ENCODE data around the gene MOB1A.
"Not testable (repeated sequence)": the region's sequence is repeated elsewhere in the genome, so short reads cannot be mapped to it uniquely, and the experiment has no call there.

MOB1A gene

DNA sequence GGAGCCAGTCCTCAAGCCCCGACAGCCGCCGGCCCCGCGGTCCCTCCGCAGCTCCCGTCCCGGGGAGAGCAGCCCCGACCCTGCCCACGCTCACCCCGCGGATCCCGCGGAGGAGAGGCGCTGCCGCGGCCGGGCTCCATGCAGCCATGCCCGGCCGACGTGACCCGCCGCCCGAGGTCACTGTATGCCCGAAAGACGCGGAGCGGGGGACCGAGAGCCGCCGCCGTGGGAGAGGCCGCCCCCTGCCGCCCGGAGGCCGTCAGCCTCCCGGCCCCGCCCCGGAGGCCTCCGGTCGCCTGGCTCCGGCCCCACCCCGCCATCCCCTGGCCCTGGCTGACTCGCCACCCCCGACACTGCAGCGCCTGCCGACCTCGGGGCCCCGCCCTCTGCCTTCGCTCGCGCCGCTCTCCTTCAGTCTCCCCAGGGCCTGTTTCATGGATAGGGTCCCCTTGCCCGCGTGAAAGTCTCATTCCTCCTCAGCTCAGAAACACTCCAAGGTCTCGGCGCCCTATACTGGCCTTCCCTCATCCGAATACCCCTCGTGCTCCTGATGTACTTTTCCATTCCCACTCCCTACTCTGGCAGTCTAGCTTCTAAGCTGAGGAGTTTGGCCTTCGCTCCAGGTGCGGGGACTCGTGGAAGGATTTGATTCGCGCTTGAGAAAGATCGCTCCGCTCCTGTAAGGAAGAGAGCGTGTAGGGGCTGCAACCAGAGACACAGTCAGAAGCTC is 30.8 kb downstream of the MOB1A start, which contains the start of gene BOLA3:
TSS of gene BOLA3 (minus strand) at position 186 of the 730 bp plus-strand sequence. CDS start at position 148, 38 bp downstream.
- peak; percentile 43 for DNase-seq

DNA sequence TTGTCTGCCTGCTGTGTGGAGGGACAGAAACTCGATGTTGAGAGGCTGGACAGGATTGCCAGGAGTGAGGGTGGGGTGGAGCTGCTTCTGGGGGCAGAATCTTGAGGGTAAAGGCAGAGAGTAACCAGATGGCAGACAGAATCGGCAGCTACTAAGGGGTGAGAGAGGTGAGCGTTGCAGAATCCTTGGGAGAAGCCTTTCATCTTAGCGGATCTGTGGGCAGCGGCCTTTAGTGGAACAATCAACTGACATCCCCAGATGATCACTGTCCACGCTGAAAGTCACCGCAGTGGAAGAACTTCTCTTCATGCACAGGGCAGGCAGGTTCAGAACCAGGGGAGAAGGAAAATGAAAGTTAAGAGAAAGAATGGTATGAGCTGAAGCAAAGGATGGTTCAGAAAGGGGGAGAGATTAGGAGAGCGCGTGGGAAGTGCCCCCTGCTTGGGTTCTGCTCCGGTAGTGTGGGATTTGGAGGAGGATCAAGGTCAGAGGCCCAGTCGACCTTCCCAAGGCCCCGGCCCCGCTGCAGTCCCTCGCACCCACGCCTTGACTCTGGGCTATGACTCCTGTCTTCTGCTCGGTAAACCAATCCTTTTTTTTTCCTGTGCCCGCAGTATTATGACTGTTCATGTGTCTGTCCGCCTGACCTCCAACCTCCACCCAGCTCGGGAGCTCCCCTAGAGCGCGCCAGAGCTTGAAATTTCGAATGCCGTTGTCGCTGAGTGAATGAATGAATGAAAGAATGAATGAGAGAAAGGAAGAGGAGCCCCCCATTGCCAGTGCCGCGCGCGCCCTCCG is 31.6 kb downstream of the MOB1A start:
- no peak for DNase-seq

DNA sequence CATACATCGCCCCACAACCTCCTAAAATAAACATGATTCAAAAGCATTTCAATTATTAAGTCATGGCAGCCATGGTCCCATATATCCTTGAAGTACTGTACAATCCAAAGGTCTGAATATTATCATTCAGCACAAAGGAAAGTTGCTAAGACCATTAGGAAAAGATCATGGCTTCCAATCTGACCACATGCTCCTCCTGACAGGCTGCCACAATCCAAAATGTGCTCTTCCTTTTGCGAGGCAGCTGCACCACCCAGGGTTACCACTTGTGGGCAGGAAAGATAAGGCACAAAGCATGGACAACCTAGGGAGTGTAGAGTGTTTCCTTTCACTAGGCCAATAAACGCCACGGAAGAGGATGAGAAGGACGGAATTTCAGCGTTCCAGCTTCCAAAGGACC is 36.3 kb downstream of the MOB1A start:
- no peak for DNase-seq

GRCh38 chr2:74138600-74139323 is 39.9 kb downstream of the MOB1A start:
- no peak for DNase-seq

DNA sequence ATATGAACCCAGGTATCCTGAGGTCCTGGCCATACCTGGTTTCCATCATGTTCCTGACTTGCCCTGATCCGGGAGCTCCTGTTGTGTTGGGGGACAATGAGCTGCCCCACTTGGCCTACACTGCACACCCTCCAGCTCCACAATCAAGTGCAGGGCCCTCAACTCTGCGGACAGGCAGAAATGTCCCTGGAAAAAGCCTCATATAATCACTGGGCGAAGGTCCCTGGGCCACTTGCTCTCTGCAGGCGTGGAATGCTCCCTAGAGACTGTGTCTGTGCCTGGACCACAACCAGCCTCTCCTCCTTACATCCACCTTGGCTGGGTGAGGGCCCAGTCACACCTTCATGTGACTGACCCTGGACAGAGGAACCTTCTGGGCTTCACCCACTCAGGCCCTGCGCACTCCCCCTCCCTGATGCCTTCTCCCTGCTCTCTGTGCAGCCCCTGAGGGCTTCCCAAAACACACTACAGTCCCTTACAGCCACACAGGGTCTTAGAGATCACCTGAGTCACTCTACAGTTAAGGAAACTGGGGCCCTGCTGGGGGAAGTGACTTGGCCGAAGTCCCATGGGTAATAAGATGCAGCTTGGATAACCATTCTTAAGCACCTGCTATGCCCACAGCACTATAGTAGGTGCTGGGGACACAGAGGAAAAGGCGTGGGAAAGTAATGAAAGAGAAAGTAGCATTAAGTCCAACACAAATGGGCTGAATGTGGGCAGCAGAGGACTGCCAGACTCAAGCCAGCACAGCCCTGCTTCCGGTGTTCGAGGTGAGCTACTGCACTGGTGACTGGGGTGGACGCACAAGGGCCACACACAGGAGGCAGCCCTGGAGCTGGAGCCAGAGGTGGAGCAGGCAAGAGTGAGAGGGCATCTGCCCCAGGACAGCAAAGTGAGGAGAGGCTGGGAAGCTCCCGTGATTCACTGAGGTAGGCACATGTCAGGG is 40.8 kb downstream of the MOB1A start:
- no peak for DNase-seq

DNA sequence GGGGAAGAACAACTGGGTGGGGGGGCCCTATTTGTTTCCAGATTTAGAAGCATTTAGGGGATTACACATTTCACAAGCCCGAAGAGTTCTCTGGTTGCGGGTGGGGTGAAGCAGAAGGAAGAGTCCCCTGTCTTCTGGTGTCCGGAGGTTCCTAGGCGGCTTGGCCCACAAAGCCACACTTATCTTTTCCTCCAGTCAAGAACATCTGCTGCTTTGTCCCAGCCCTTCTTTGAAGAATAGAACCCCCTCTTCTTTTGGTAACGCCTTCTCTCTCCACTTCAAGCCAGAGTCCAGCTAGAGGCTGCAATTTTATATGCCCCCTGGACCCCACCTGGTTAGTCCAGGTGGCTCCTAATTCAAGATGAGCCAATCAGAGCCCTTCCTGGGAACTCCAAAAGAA is 46.8 kb downstream of the MOB1A start:
- no peak for DNase-seq

- DNase-seq: no peak
Observed at GRCh38 chr2:74130211-74130995, 48.3 kb downstream of the MOB1A start.

DNA sequence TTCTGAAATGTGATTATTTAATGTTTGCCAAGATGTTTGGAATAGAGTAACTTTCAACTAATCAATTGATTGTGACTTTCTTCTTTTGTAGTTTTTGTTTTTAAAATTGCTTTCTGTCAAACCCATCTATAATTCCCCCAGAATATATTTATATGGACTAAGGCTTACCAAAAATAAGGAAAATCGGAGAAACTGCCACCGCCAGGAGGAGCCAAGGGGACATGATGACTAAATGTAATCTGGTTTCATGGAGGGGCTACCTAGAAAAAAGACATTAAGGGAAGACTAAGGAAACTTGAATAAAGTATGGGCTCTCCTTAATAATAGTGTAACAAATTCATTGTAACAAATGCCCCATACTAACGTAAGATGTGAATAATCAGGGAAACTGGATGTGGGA is 50.5 kb downstream of the MOB1A start:
- DNase-seq: no peak

DNA sequence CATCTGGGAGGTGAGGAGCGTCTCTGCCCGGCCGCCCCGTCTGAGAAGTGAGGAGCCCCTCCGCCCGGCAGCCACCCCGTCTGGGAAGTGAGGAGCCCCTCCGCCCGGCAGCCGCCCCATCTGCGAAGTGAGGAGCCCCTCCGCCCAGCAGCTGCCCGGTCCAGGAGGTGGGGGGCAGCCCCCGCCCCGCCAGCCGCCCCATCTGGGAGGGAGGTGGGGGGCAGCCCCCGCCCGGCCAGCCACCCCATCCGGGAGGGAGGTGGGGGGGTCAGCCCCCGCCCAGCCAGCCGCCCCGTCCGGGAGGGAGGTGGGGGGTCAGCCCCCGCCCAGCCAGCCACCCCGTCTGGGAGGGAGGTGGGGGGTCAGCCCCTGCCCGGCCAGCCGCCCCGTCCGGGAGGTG is 54.7 kb downstream of the MOB1A start:
- DNase-seq: not testable (repeated sequence)

DNA sequence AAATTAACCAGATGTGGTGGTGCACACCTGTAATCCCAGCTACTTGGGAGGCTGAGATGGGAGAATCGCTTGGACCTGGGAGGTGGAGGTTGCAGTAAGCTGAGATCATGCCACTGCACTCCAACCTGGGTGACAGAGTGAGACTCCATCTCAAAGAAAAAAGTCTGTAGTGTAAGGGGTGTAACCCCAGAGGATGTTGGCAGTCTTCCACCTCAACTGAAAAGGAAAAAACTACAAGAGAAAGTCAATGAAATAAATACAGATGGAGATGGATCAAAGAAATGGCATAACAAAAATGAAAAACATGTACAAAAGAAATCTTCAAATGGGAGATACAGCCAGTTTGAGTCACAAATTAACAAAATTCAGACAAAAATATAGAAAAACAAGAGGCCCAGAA is 56.8 kb downstream of the MOB1A start:
- not testable (repeated sequence) for DNase-seq

- DNase-seq: peak; percentile 81
Observed at GRCh38 chr2:74119912-74120825, 58.5 kb downstream of the MOB1A start.

- DNase-seq: no peak
Observed at GRCh38 chr2:74119339-74119738, 59.3 kb downstream of the MOB1A start.

DNA sequence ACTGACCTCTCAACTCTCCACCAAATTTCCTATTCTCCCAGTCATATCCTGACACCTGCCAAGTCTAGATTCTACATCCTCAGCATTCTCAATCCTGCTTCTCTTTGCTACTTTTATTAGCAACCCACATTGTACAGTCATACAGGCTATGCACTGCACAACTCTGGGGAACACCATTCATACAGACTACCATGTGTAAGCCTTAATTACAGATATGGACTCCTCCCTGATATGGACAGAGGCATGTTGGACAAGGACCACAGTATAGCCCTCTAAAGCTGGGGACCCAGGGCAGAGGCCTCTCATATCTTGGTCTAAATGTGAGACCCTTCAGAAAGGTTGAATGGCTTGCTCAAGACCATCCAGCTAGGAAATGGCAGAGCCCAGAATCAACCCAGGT is 67.3 kb downstream of the MOB1A start:
- no peak for DNase-seq

DNA sequence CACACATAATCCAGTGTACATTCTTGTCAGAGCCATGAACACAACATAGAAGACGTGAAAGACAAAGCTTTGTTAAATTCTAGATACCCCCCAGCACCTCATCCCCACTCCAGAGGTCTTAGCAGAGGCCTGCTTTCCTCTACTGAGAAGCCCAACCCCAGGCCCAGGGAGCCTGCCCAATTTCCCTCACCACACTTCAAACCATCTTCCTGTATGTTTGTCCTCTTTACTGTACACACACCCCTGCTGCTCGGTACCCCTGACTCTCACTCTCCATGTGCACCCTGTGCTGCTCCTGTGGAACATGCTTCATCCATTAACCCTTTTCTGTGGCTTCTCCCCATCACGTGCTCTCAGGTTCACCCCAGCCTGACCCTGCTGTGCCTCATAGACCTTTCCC is 68.1 kb downstream of the MOB1A start:
- DNase-seq: no peak

- DNase-seq: no peak
Observed at GRCh38 chr2:74109551-74109950, 69.1 kb downstream of the MOB1A start.

DNA sequence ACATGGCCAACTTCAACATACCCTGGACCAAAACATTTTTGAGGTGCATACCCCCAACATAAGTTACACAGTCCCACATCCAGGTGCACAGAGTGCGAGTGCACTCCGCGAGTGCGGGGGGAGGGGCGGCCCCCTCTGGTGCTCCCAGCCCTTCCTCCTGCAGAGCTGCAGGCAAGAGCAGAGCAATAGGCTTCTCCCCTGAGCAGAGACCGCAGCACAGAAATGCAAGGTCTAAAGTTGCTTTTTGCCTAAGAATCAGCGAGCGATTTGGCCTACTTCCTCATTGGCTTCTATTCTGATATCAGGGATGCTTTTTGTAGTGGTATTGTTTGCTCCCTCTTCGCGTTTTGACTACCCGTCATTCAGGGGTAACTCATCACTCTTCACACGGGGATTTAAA is 71.6 kb downstream of the MOB1A start:
- DNase-seq: no peak

DNA sequence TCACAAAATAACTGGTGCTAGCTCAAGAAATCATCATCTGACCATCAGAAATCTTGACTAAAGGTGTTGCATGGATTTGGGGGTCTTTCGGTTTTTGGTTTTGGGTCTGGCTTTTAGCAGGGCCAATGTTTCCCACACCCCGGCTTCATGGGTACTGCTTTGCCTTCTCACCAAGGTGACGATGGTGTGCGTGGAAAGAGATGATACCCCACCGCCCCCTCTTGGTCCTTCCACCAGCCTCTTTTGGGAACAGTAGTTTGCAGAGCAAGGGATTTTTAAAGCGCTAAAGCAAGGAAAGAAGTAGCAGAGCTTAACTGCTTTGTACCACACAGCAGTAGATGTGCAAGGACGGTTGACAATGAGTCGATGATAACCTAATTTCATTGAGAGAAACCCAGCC is 73.3 kb downstream of the MOB1A start:
- no peak for DNase-seq

DNA sequence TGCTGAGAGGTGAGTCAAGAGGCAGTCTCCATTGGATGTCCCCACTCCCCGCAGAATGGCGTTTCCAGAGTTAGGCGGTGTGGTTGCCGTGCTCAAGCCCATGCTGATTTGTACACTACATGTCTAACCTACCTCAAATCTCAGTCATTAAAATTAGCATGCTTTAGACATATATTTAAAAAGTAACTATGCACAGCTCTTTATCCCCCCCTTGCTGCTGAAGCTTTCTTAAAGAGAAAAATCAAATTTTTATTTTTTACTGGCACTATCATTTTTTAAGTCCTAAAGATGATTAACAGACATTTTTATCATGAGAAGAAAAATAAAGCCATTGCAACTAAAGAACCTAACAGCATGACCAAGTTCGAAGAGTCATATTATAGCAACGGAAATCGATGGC is 73.8 kb downstream of the MOB1A start:
- no peak for DNase-seq

DNA sequence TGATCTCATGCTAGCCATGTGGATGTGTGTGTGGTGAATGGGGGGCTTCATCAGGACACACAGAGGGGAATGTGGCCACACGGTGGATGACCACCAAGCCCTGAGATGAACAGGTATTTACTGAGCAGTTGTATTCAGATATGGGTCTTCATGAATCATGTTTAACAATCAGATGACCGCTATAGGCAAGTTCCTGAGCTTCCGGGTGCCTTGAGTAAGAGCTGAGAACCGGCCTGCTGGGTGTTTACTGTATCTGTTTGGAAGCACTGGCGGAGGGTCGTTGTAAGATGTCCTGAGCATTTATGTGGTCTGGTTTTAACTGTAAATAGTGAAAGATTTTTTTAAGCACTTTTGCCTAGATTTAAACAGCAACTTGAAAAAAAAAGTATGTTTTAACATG is 74.9 kb downstream of the MOB1A start:
- DNase-seq: no peak

Data from kidney glomerular epithelial cell (primary cell).